ENCODE results near the gene BTBD9.

GRCh38 chr6:38676974-38677544 is 37.3 kb upstream of the BTBD9 start:
- TF ChIP-seq, protein P1, sequence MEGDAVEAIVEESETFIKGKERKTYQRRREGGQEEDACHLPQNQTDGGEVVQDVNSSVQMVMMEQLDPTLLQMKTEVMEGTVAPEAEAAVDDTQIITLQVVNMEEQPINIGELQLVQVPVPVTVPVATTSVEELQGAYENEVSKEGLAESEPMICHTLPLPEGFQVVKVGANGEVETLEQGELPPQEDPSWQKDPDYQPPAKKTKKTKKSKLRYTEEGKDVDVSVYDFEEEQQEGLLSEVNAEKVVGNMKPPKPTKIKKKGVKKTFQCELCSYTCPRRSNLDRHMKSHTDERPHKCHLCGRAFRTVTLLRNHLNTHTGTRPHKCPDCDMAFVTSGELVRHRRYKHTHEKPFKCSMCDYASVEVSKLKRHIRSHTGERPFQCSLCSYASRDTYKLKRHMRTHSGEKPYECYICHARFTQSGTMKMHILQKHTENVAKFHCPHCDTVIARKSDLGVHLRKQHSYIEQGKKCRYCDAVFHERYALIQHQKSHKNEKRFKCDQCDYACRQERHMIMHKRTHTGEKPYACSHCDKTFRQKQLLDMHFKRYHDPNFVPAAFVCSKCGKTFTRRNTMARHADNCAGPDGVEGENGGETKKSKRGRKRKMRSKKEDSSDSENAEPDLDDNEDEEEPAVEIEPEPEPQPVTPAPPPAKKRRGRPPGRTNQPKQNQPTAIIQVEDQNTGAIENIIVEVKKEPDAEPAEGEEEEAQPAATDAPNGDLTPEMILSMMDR (IDR thresholded peaks at IDR 0.05; ENCODE audit: borderline replicate concordance, extremely low read depth, low read length, poor library complexity, severe bottlenecking): no peak
- TF ChIP-seq EZH2 (IDR thresholded peaks at IDR 0.05; ENCODE audit: borderline replicate concordance, low read depth, low read length, severe bottlenecking): no peak

All from DND-41 (cell line).